IPS-NIHi7 (cell line): Measurements from ENCODE around the gene P2RX4.
"Not testable (repeated sequence)": the region's sequence is repeated elsewhere in the genome, so short reads cannot be mapped to it uniquely, and the experiment has no call there.

ENCODE experiments used
- DNase-seq: peaks from one replicate; pipeline ENCODE4 v3.0.0; 2012; ENCODE audit warnings: mixed read lengths; ENCODE audit errors: extremely low spot score

P2RX4 gene

GRCh38 chr12:121245031-121245430, 35.1 kb downstream of the P2RX4 start:
- no peak for DNase-seq

DNA sequence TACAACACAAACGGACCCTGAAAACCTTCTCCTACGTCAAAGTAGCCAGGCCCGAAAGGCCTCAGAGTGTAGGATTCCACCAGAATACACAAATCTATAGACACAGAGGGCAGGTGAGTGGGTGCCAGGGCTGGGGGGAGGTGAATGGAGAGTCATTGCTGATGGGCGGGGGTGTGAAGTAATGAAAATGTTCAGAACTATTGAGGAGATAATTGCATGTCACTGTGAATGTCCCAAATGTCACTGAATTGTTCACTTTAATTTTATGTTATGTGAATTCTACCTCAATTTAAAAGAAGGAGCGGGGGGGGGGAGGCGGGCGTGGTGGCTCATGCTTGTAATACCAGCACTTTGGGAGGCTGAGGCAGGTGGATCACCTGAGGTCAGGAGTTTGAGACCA, 36.0 kb downstream of the P2RX4 start:
- no peak for DNase-seq

DNA sequence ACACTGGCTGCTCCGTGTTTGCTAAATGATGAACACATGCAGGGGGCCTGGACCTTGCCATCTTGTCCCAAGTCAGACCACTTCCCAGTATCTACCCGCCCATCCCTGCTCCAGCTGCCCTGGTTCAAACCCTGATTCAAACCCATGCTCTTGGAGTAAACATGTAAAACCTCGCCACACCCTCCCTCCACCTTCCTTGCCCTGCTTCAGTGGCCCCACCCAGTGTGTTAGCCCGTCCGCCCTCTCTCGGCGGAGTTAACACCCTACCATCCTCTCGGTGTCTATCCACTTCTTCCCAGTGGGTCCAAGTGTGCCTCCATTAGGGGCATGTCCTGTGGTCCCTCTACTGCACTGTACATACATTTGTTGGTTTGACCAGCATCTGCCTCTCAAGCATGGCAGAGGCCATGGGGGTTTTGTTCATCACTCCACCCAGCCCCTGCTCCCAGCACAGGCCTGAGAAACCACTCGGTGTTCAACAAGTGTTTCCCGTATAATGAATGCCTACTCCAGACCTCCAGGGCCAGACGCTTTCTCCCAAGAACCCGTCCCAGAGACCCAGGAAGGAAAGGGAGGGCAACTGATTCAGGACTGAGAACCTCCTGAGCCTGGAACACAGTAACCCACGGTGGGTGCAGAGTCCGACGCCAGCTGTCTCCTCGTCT, 37.1 kb downstream of the P2RX4 start:
- DNase-seq: no peak

DNA sequence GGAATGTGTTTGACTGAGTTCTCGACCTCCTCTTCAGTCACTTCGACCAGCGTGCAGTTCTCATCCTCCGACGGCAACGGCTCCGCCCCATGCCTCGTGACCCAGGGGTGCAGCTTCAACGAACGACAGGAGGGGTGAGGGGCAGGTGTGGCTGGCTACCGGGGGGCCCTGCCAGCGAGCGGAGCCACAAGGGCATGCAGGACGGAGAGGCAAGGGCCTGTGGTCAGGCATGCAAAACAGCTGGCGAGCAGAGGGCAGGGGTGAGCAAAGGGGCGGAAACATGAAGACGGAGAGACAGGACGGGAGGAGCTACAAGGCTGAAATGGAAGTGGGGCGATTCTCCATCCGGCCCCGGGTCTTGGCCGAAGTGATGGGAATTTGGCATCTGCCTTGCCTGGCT, 38.7 kb downstream of the P2RX4 start:
- no peak for DNase-seq

DNA sequence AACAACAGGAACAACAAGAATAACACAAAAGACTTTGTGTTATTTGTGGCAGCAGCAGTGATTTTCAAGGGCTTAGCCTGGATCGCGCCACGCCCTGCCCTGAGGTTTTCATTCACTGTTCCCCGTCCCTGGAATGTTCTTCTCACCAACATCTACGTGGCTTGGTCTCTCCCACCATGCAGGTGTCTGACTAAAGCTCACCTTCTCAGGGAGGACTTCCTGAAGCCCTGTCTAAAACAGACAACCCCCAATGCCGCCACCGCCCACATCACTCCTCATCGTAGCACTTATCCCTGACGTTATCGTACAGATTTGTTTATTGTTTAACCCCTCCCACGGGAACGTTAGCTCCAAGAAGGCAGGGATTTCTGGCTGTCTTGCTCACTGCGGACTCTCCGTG, 40.4 kb downstream of the P2RX4 start:
- no peak for DNase-seq

DNA sequence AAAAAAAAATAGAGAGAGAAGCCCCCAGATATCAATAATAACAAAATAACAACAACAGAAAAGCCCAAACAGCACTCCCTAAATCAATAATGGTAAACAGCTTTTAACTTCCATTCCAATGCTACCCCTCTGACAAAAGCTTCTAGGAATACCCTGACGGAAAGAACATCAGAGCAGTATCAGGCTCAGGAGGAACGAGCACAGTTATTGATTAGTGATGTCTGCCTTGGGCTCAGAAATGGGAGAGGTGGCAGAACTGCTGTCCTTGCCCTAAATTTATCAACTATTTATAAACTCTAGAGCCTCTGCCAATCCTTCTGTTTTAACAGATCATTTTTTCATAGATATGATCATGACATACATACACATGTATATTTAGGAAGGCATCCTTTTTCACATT, 41.9 kb downstream of the P2RX4 start:
- DNase-seq: no peak

DNA sequence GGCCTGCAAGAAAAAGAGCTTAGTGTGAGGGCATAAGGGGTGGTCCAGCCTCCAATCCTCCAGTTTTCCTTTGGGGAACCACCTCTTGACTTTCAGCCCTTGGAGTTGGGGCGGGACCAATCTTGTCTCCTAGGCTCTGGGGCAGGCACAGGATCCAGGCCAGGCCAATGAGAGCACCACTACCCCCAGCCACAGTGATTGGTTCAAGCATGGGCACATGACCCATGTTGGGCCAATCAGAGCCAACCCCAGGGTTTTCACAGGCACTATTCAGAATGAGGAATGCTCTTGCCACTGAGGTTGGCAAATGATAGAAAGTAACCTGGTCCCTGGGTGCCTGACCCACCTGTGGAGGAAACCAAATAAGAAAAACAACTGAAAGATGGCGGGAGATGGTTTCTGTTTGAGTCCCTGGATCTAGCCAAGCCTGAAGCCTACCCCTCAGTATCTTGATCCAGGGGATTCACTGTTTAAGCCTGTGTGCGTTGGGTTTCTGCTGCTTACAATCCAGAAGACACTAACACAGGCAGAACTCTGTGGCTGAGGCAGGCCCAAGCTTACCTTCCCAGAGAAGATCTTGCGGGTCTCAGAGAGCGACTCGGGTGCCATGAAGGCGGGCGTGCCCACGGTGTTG, 42.9 kb downstream of the P2RX4 start:
- DNase-seq: no peak

- no peak for DNase-seq
Measured at GRCh38 chr12:121253638-121254335, 43.9 kb downstream of the P2RX4 start.

DNA sequence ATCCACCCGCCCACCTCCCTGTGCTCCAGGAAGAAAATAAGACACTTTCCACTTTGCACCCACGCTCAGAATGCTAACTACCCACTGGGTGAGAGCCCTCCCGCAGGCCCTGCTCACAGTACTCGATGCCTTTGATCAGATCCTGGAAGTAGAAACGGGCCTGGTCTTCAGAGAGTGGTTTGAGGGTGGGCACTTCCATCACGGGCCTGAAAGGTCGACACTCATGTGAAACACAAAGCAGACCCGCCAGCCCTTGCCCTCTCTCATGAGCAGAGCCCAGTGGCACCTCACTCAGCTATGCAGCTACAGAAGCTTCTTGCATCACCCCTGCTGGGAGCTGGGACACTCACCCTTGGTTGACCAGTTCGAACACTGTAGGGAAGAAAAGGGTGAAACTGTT, 45.5 kb downstream of the P2RX4 start:
- no peak for DNase-seq

- not testable (repeated sequence) for DNase-seq
Measured at GRCh38 chr12:121257704-121258449, 47.9 kb downstream of the P2RX4 start.

GRCh38 chr12:121259074-121259473, 49.1 kb downstream of the P2RX4 start:
- DNase-seq: no peak

- no peak for DNase-seq
Measured at GRCh38 chr12:121260091-121260490, 50.2 kb downstream of the P2RX4 start.

DNA sequence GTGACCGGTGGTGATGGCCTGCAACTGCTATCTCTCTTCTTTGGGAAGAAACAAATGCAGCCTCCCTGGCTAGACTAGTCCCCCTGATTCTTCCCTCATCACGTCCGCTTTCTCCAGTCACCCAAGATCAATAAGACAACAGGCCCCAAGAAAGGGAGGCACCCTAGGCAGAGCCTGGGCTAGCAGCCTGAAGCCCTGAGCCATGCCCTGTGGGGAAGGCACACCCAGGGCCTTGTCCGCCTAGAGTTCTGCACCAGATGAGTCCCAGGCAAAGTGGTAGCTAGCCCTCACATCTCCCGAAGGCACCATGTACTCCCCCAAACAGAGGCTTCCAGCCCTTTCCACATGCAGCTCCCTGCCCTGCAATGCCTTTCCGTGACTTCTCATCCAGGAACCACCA, 51.5 kb downstream of the P2RX4 start:
- no peak for DNase-seq

DNA sequence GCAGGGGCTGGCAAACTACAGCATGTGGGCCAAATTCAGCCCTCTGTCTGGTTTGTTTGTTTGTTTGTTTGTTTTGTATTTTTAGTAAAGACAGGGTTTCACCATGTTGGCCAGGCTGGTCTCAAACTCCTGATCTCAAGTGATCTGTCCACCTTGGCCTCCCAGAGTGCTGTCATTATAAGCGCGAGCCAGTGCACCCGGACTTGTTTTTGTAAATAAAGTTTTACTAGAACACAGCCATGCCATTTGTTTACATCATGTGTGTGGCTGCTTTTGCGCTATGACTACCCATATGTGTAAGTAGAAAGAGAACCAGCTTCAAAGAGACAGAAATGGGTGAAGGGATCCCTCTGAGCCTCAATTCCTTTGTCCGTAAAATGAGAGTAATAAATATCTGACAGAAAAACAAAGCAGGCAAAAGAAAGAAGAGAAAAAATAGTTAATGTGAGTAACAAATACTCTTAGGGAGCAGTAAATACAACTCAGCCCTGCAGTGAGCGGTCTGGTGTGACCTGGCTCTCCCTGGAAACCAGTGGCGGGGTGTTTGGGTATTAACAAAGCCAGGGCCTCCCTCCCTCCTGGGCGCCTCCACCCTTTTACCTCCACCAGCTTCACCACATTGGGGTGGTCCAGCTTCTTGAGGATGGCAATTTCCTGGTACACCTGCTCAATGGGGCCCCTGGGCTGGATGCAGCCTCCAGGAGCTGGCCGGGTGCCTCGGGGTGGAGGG, 53.4 kb downstream of the P2RX4 start:
- no peak for DNase-seq

DNA sequence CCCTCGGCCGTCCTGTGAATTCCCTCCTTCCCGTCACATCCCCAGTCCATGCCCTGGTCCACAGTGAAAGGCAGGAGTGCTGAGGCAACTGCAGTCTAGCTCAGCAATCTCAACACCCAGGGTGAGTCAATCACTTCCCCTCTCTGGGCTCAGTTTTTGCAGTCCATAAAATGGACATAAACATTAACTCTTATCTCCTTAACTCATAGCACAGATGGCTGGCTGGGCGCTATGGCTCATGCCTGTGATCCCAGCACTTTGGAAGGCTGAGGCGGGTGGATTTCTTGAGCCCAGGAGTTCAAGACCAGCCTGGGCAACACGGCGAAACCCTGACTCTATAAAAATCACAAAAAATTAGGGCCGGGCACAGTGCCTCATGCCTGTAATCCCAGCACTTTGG, 54.2 kb downstream of the P2RX4 start:
- no peak for DNase-seq

DNA sequence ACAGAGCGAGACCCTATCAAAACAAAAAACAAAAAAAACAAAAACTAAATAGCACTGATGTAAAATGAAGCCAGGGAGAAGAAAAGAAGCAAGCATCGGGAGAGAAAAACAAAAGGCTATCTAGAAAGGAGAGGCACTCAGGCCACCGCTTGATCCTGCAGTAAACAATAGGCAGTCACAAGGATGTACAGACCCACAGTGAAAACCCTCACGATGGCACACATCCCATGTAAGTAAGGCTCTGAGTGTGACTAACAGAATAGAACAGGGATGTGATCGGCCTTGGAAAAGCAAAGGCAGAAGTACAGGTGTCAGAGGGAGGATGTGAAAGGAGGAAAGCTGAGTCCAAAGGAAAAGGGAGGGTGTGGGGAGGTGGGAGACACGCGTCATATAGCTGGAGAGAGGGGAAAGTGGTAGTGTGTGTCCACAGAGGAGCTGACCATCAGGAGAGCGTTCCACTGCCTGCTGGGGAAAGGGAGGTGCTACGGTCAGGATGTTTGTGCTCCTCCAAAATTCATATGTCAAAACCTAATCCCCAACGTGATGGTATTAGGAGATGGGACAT, 55.1 kb downstream of the P2RX4 start:
- DNase-seq: no peak

DNA sequence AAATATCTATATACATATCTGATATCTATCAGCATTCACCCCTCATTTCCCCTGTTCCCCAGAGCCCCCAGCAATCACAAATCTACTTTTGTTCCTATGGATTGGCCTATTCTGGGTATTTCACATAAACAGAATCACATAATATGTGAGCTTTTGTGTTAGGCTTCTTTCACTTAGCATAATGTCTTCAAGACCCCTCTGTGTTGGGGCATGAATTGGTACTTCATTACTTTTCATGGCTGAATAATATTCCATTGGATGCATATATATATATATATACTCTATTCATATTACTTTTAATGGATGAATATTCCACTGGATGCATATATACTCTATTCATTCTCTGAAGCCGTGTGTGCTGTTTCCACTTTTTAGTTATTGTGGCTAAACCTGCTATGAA, 57.9 kb downstream of the P2RX4 start:
- no peak for DNase-seq

- no peak for DNase-seq
Measured at GRCh38 chr12:121273364-121273896, 63.5 kb downstream of the P2RX4 start.

DNA sequence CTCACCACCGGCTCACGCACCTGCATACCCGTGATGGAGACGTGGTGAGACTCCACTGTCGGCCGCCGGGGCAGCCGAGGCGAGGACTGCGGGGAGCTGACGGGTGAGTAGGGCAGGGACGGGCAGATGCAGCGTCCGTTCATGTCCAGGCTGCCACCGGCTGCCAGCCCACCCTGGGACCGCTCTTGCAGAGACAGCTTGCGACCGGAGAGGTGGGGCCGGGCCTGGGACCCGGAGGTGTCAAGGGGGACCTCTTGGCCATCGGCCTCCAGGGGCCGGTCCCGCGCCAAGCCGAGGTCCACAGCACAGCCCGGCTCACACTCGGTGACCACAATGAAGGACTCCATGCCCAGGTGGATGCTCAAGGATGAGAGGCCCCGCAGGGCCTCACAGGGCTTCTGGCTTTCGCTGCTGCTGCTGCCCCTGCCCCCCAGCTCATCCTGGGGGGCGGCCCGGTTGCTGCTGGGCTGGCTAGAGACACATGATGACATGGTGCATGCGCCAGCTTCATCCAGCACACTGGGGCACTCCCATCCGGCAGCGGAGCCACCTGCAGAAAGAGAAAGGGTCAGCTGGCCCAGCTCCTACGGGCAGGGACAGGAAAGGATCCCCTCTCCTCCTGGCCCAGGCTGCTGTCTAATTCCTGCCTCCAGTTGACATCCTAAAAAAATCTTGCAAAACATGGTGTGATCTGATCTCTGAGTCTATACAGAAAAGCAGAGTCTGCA, 64.3 kb downstream of the P2RX4 start:
- no peak for DNase-seq

DNA sequence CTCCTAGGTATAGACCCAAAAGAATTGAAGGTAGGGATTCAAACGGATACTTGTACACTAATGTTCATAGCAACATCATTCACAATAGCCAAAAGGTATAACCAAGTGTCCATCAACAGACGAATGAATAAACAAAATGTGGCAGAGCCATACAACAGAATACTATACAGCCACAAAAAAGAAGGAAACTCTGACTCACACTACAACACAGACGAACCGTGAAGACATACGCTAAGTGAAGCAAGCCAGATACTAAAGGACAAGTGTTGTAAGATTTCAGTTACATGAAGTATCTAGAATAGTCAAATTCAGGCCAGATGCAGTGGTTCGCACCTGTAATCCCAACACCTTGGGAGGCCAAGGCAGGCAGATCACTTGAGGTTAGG, 67.4 kb downstream of the P2RX4 start:
- DNase-seq: no peak
